ENCODE measurements around the gene PPP4C. TPM values are rescaled to one million over a fixed set of nuclear protein-coding genes. Genes with fewer than 3 reads are reported as not detected.

Gene PPP4C
- total RNA-seq, 1 experiment from 2014 or later = 165 TPM

DNA sequence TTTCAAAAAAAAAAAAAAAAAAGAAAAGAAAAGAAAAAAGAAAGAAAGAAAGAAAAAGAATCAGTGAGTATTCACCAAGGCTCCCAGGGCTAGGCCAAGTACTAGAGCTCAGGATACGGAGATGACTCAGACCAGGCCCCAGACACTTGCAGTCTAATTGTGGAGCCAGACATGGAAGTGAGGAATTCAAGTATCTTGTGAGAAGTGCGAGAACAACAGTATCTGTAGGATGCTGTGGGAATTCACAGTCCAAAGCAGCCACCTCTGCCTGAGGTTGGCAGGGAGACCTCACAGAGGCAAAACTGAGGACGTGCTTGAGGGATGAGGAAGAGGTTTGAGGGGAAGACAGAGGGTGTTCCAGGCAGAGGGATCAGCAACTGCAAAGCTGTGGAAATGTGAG lies 24.3 kb upstream of the PPP4C start:
- no peak overlapping the region for H3K4me3 ChIP-seq (replicated peaks in 1 of 2; ENCODE audit: low read depth in 1 of 2, low read length in 2 of 2)
- H2AFZ ChIP-seq (ENCODE audit: low read depth, low read length, poor library complexity, severe bottlenecking) = no peak overlapping the region
- no peak for TF ChIP-seq FOSL1 (IDR thresholded peaks at IDR 0.05; ENCODE audit: low read depth)
- no peak for TF ChIP-seq YY1 (IDR thresholded peaks at IDR 0.05; ENCODE audit: extremely low read depth, insufficient replicate concordance, low read depth, low read length)
- TF ChIP-seq, protein P1, sequence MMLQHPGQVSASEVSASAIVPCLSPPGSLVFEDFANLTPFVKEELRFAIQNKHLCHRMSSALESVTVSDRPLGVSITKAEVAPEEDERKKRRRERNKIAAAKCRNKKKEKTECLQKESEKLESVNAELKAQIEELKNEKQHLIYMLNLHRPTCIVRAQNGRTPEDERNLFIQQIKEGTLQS (IDR thresholded peaks at IDR 0.05) = no peak
- no peak for TF ChIP-seq SP1 (IDR thresholded peaks at IDR 0.05; ENCODE audit: low read depth)
- no peak for TF ChIP-seq SRF (IDR thresholded peaks at IDR 0.05; ENCODE audit: low read depth)
- TF ChIP-seq, protein P2, sequence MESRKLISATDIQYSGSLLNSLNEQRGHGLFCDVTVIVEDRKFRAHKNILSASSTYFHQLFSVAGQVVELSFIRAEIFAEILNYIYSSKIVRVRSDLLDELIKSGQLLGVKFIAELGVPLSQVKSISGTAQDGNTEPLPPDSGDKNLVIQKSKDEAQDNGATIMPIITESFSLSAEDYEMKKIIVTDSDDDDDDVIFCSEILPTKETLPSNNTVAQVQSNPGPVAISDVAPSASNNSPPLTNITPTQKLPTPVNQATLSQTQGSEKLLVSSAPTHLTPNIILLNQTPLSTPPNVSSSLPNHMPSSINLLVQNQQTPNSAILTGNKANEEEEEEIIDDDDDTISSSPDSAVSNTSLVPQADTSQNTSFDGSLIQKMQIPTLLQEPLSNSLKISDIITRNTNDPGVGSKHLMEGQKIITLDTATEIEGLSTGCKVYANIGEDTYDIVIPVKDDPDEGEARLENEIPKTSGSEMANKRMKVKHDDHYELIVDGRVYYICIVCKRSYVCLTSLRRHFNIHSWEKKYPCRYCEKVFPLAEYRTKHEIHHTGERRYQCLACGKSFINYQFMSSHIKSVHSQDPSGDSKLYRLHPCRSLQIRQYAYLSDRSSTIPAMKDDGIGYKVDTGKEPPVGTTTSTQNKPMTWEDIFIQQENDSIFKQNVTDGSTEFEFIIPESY (IDR thresholded peaks at IDR 0.05; ENCODE audit: extremely low read depth, insufficient replicate concordance, low read length) = no peak
- ChIA-PET RAD21 (ENCODE audit: low non-redundant PET in 1 of 2, low total read pairs in 2 of 2, uncharacterized antibody in 2 of 2, unreplicated experiment in 2 of 2) (no interaction called here), CTCF (interaction anchor here (0.7 kb wide), 1 partner anchor 122 kb away, joined by 4 read pairs; no protein-coding TSS in a partner anchor), POLR2A (interaction anchor here (0.6 kb wide), 1 partner anchor 130 kb away, joined by 4 read pairs; no protein-coding TSS in a partner anchor)
- H3K9ac ChIP-seq (ENCODE audit: low read length) = peak overlapping the region; percentile 30
- H4K20me1 ChIP-seq (ENCODE audit: insufficient read depth) = no peaks in the 10 kb centered on the region
- intact Hi-C loops (cut with micrococcal nuclease) = no loop called here
- no peaks in the 10 kb centered on the region for H3K9me3 ChIP-seq (ENCODE audit: control insufficient read depth in 1 of 2, insufficient read depth in 1 of 2, low read depth in 1 of 2, low read length in 2 of 2)
- peaks cover 7% of the 10 kb centered on the region for H3K79me2 ChIP-seq (ENCODE audit: insufficient read depth, low read length)
- ATAC-seq (no peak), DNase-seq (ENCODE audit: low read depth, low spot score) (no peak)
- no TSS peak for BruUV-seq (replicated peaks)
- peak overlapping the region; percentile 20 for H3K4me2 ChIP-seq (ENCODE audit: low read length)
- H3K27me3 ChIP-seq (ENCODE audit: insufficient read depth, low read length) = no peaks in the 10 kb centered on the region
- H3K27ac ChIP-seq (ENCODE audit: low read depth, low read length) = no peak overlapping the region
- H3K36me3 ChIP-seq (ENCODE audit: control insufficient read depth in 1 of 2, insufficient read depth in 2 of 2, low read length in 2 of 2) = no peaks in the 10 kb centered on the region
- H3K4me1 ChIP-seq (ENCODE audit: control insufficient read depth in 1 of 2, insufficient read depth in 2 of 2, low read length in 2 of 2) = peaks cover 8 to 42% of the 10 kb centered on the region in 2 experiments; a peak in 3 of 4 replicates
- H3K9me2 ChIP-seq (ENCODE audit: insufficient read depth) = no peaks in the 10 kb centered on the region
